Gastrocnemius medialis (tissue), 4 donors: ENCODE measurements around the gene DIPK1C.

Experiments used
- CTCF ChIP-seq, 5 experiments: fragments of 450-650 bp in 3 of 5; fragments of 200-600 bp in 2 of 5; sonication (generic) in 2 of 5; IDR thresholded peaks in 4 of 5; conservative IDR thresholded peaks in 1 of 5; 1 replicate in 4 of 5; 2 replicates in 1 of 5; pipeline ENCODE4 v1.5.1; 2016 to 2019; ENCODE audit warnings: antibody characterized with exemption in 5 of 5, mild to moderate bottlenecking in 3 of 5, moderate library complexity in 3 of 5
- POLR2A ChIP-seq, 2 donors: fragments of 450-650 bp; IDR thresholded peaks; one replicate each; pipeline ENCODE4 v1.6.1; 2017; ENCODE audit warnings: antibody characterized with exemption in 2 of 2, mild to moderate bottlenecking in 2 of 2, moderate library complexity in 2 of 2

GRCh38 chr18:74402806-74403433 is 54.2 kb downstream of the DIPK1C start:
- no peak for TF ChIP-seq CTCF (IDR thresholded peaks at IDR 0.05 in 4 of 5, conservative IDR thresholded peaks at IDR 0.05 in 1 of 5)
- no peak for TF ChIP-seq POLR2A (IDR thresholded peaks at IDR 0.05)
